OCI-LY1 (cell line): ENCODE measurements around the gene RPL28.

Experiments used
- EZH2 ChIP-seq: fragments of 200-600 bp; sonication (generic), shearing (Covaris generic); IDR thresholded peaks from 2 replicates; pipeline ENCODE4 v1.8.0; 2017; ENCODE audit warnings: borderline replicate concordance, mixed run types, mild to moderate bottlenecking, antibody characterized with exemption, low read length, moderate library complexity, mixed read lengths
- TF ChIP-seq, protein P1 (sequence below): fragments of 200-600 bp; sonication (generic), shearing (Covaris generic); IDR thresholded peaks from 2 replicates; pipeline ENCODE4 v1.5.1; 2017; ENCODE audit warnings: mild to moderate bottlenecking, antibody characterized with exemption, low read length, moderate library complexity, mixed read lengths

DNA sequence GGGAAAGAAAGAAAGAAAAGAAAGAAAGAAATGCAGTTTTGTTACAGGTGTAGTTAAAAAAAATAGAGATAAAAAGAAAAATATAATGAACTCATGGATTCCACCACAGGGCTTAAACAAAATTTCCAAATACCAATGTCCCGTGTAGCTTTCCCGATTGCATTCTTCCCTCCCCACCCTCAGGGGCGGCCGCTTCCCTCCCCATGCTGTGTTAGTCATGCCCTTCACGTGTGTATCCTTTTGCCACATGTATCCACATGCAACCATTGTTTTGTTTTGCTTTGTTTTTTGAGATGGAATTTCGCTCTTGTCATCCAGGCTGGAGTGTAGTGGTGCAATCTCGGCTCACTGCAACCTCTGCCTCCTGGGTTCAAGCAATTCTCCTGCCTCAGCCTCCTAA lies 49.6 kb upstream of the RPL28 start:
- TF ChIP-seq, protein P1, sequence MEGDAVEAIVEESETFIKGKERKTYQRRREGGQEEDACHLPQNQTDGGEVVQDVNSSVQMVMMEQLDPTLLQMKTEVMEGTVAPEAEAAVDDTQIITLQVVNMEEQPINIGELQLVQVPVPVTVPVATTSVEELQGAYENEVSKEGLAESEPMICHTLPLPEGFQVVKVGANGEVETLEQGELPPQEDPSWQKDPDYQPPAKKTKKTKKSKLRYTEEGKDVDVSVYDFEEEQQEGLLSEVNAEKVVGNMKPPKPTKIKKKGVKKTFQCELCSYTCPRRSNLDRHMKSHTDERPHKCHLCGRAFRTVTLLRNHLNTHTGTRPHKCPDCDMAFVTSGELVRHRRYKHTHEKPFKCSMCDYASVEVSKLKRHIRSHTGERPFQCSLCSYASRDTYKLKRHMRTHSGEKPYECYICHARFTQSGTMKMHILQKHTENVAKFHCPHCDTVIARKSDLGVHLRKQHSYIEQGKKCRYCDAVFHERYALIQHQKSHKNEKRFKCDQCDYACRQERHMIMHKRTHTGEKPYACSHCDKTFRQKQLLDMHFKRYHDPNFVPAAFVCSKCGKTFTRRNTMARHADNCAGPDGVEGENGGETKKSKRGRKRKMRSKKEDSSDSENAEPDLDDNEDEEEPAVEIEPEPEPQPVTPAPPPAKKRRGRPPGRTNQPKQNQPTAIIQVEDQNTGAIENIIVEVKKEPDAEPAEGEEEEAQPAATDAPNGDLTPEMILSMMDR, result no peak
- TF ChIP-seq EZH2, result no peak
